ENCODE measurements around the gene LRCH4. TPM values are rescaled to one million over a fixed set of nuclear protein-coding genes. Genes with fewer than 3 reads are reported as not detected.

LRCH4 gene
- polyA plus RNA-seq, 1 donor (not counting 4 experiments of a cell fraction or from before 2014, with no cell fraction given) = 4.9 TPM

DNA sequence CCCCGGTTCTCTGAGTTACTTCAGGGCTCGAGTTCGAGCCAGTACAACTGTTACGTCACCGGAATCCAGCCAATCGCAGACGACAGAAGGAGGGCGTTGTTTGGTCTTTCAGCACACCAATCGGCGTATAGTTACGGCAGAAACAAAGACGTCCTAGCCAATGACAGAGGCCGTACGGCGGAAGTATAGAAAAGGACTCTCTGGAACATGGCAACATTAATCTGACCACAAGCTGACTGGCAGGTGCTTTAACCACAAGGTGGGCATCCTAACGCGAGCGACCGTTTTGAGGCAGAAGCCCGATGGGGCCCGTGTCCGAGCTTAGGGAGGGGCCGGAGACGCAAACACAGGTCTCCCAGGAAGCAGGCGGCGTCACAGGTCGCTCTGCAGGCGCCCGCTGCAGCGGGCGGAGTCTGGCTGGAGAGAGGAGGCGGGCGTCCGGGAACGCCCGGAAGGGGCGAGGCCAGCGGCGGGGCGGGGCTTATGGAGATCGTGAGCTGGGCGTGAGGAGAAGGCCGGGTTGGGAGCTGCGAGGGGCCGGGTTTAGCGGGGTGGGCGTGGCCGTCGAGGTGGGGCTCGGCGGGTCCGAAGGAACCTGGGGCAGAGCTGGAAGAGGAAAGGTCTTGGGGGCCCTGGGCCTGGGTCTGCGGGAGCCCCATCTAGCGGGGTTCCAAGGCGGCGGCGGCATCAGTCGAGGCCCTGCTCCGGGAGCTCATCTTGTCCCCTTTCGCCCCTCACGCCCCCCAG is 26.2 kb upstream of the LRCH4 start, which contains the start of gene MOSPD3:
MOSPD3 (plus strand) TSS at position 558 of the 747 bp plus-strand sequence. CDS start 252 bp downstream, outside the sequence.
- FAIRE-seq (peak; percentile 97), DNase-seq (ENCODE audit: low read depth, low spot score) (peak; percentile 92)
- H3K4me1 ChIP-seq (ENCODE audit: control insufficient read depth, extremely low read depth, insufficient read depth, low read length) = peaks cover 9% of the 10 kb centered on the region
- H3K27ac ChIP-seq (ENCODE audit: control insufficient read depth, insufficient read depth, low read length) = peak within 1 kb of the TSS; percentile 87
- dilution Hi-C loops (cut with MboI; ENCODE audit: extremely low pct_ligation_motif_present, low sequenced_read_pairs) = no loop called here
- no peaks in the 10 kb centered on the region for H3K27me3 ChIP-seq (ENCODE audit: control insufficient read depth, extremely low read depth, insufficient read depth, low read length)
- peak within 1 kb of the TSS; percentile 86 for H3K9ac ChIP-seq (ENCODE audit: control insufficient read depth, extremely low read depth, insufficient read depth, low read length)
- H3K4me3 ChIP-seq (ENCODE audit: control insufficient read depth in 2 of 3, extremely low read depth in 1 of 3, insufficient read depth in 2 of 3, low read depth in 1 of 3, low read length in 3 of 3) = peak within 1 kb of the TSS; percentile 58 to 92 (median 90)
- H4K20me1 ChIP-seq (ENCODE audit: control insufficient read depth, extremely low read depth, insufficient read depth, low read length) = no peaks in the 10 kb centered on the region
- H3K79me2 ChIP-seq (ENCODE audit: control insufficient read depth, insufficient read depth, low read length) = no peaks in the 10 kb centered on the region
- no peaks in the 10 kb centered on the region for H3K9me1 ChIP-seq (ENCODE audit: control insufficient read depth, extremely low read depth, insufficient read depth, low read length)
- H3K4me2 ChIP-seq (ENCODE audit: control insufficient read depth, extremely low read depth, insufficient read depth, low read depth, low read length) = peak within 1 kb of the TSS; percentile 88
- H3K9me3 ChIP-seq (ENCODE audit: control insufficient read depth, low read depth, low read length) = no peaks in the 10 kb centered on the region
- no peak for TF ChIP-seq EZH2 (IDR thresholded peaks at IDR 0.05; ENCODE audit: low read length)
- TF ChIP-seq, protein P1, sequence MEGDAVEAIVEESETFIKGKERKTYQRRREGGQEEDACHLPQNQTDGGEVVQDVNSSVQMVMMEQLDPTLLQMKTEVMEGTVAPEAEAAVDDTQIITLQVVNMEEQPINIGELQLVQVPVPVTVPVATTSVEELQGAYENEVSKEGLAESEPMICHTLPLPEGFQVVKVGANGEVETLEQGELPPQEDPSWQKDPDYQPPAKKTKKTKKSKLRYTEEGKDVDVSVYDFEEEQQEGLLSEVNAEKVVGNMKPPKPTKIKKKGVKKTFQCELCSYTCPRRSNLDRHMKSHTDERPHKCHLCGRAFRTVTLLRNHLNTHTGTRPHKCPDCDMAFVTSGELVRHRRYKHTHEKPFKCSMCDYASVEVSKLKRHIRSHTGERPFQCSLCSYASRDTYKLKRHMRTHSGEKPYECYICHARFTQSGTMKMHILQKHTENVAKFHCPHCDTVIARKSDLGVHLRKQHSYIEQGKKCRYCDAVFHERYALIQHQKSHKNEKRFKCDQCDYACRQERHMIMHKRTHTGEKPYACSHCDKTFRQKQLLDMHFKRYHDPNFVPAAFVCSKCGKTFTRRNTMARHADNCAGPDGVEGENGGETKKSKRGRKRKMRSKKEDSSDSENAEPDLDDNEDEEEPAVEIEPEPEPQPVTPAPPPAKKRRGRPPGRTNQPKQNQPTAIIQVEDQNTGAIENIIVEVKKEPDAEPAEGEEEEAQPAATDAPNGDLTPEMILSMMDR (optimal IDR thresholded peaks at IDR 0.05 in 1 of 3, IDR thresholded peaks at IDR 0.05 in 1 of 3, conservative IDR thresholded peaks at IDR 0.05 in 1 of 3; ENCODE audit: extremely low read depth in 1 of 3, insufficient read depth in 2 of 3, low read length in 3 of 3) = no peak
- no peaks in the 10 kb centered on the region for H3K36me3 ChIP-seq (ENCODE audit: control insufficient read depth in 2 of 2, extremely low read depth in 1 of 2, insufficient read depth in 2 of 2, low read length in 2 of 2)
- peak within 1 kb of the TSS; percentile 99 for H2AFZ ChIP-seq (ENCODE audit: control insufficient read depth, low read length)

DNA sequence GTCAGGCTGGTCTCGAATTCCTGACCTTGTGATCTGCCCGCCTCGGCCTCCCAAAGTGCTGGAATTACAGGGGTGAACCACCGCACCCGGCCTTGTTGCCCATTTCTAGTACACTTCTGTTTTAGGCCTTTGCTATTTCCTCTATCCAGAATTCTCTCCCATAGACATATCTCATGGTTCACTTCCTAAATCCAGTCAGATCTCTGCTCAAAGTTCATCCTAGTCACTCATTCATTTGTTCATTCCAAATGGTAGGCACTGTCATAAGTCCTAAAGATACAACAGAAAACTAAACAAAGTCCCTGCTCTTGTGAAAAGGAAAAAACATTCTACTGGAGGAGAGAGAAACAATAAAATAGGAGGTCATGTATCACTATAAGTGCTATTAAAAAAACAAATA is 24.0 kb upstream of the LRCH4 start:
- no peaks in the 10 kb centered on the region for H3K9me3 ChIP-seq (ENCODE audit: control insufficient read depth, low read depth, low read length)
- no peaks in the 10 kb centered on the region for H3K79me2 ChIP-seq (ENCODE audit: control insufficient read depth, insufficient read depth, low read length)
- no peaks in the 10 kb centered on the region for H3K27me3 ChIP-seq (ENCODE audit: control insufficient read depth, extremely low read depth, insufficient read depth, low read length)
- dilution Hi-C loops (cut with MboI; ENCODE audit: extremely low pct_ligation_motif_present, low sequenced_read_pairs) = no loop called here
- no peaks in the 10 kb centered on the region for H3K9me1 ChIP-seq (ENCODE audit: control insufficient read depth, extremely low read depth, insufficient read depth, low read length)
- no peak overlapping the region for H2AFZ ChIP-seq (ENCODE audit: control insufficient read depth, low read length)
- H3K4me2 ChIP-seq (ENCODE audit: control insufficient read depth, extremely low read depth, insufficient read depth, low read depth, low read length) = no peak overlapping the region
- no peak overlapping the region for H3K4me3 ChIP-seq (ENCODE audit: control insufficient read depth in 2 of 3, extremely low read depth in 1 of 3, insufficient read depth in 2 of 3, low read depth in 1 of 3, low read length in 3 of 3)
- no peak overlapping the region for H3K27ac ChIP-seq (ENCODE audit: control insufficient read depth, insufficient read depth, low read length)
- no peaks in the 10 kb centered on the region for H4K20me1 ChIP-seq (ENCODE audit: control insufficient read depth, extremely low read depth, insufficient read depth, low read length)
- FAIRE-seq (no peak), DNase-seq (ENCODE audit: low read depth, low spot score) (no peak)
- peaks cover 14% of the 10 kb centered on the region for H3K4me1 ChIP-seq (ENCODE audit: control insufficient read depth, extremely low read depth, insufficient read depth, low read length)
- no peaks in the 10 kb centered on the region for H3K36me3 ChIP-seq (ENCODE audit: control insufficient read depth in 2 of 2, extremely low read depth in 1 of 2, insufficient read depth in 2 of 2, low read length in 2 of 2)
- TF ChIP-seq, protein P1 (optimal IDR thresholded peaks at IDR 0.05 in 1 of 3, IDR thresholded peaks at IDR 0.05 in 1 of 3, conservative IDR thresholded peaks at IDR 0.05 in 1 of 3; ENCODE audit: extremely low read depth in 1 of 3, insufficient read depth in 2 of 3, low read length in 3 of 3) = no peak
- no peak for TF ChIP-seq EZH2 (IDR thresholded peaks at IDR 0.05; ENCODE audit: low read length)
- no peak overlapping the region for H3K9ac ChIP-seq (ENCODE audit: control insufficient read depth, extremely low read depth, insufficient read depth, low read length)

Data from keratinocyte (primary cell).